Peyer's patch (tissue), 4 donors: ENCODE measurements around the gene EIF6. TPM values are rescaled to one million over a fixed set of nuclear protein-coding genes. Genes with fewer than 3 reads are reported as not detected.
A peak's percentile ranks its signal among the peaks of the same experiment; 100 is the strongest.

Experiments
- DNase-seq, 3 donors: peaks; one replicate each; pipeline ENCODE4 v3.0.0-alpha.2; 2017 to 2019
- H3K27ac ChIP-seq, 4 donors: fragments of 200-600 bp; sonication (generic); one replicate each; pipeline ENCODE4 v1.5.1; 2016 to 2019
- H3K27me3 ChIP-seq, 2 donors: fragments of 200-600 bp; sonication (generic); one replicate each; pipeline ENCODE4 v1.5.1; 2019
- H3K36me3 ChIP-seq, 3 donors: fragments of 200-600 bp; sonication (generic); one replicate each; pipeline ENCODE4 v1.5.1; 2016 to 2019
- H3K4me1 ChIP-seq, 4 donors: fragments of 200-600 bp; sonication (generic); one replicate each; pipeline ENCODE4 v1.5.1; 2016 to 2019
- H3K4me3 ChIP-seq, 4 donors: fragments of 200-600 bp; sonication (generic); 1 replicate in 3 of 4; 2 replicates in 1 of 4; pipeline ENCODE4 v1.5.1; 2016 to 2019; ENCODE audit warnings: mild to moderate bottlenecking in 1 of 4
- H3K9me3 ChIP-seq, 4 donors: fragments of 200-600 bp; sonication (generic); one replicate each; pipeline ENCODE4 v1.5.1; 2016 to 2019; ENCODE audit warnings: mild to moderate bottlenecking in 1 of 4
- POLR2A ChIP-seq, 2 donors: fragments of 450-650 bp; IDR thresholded peaks; one replicate each; pipeline ENCODE4 v1.5.1; 2017; ENCODE audit warnings: antibody characterized with exemption in 2 of 2, mild to moderate bottlenecking in 2 of 2, moderate library complexity in 2 of 2
- total RNA-seq, 4 donors: library from RNA; depleted of rRNA; stranded (reverse); fragments of >200 nt; gene quantifications; one replicate each; pipeline ENCODE4 v1.1.0, GENCODE V29; 2016
- TF ChIP-seq, protein P1 (sequence below), 6 experiments: fragments of 450-650 bp in 4 of 6; fragments of 200-600 bp in 2 of 6; sonication (generic) in 1 of 6; IDR thresholded peaks; one replicate each; pipeline ENCODE4 v1.5.1; 2017 to 2019; ENCODE audit warnings: antibody characterized with exemption in 6 of 6, mild to moderate bottlenecking in 3 of 6, moderate library complexity in 1 of 6

EIF6 gene
- total RNA-seq, 4 donors from 2014 or later = 77.6 to 196 (median 157) TPM

DNA sequence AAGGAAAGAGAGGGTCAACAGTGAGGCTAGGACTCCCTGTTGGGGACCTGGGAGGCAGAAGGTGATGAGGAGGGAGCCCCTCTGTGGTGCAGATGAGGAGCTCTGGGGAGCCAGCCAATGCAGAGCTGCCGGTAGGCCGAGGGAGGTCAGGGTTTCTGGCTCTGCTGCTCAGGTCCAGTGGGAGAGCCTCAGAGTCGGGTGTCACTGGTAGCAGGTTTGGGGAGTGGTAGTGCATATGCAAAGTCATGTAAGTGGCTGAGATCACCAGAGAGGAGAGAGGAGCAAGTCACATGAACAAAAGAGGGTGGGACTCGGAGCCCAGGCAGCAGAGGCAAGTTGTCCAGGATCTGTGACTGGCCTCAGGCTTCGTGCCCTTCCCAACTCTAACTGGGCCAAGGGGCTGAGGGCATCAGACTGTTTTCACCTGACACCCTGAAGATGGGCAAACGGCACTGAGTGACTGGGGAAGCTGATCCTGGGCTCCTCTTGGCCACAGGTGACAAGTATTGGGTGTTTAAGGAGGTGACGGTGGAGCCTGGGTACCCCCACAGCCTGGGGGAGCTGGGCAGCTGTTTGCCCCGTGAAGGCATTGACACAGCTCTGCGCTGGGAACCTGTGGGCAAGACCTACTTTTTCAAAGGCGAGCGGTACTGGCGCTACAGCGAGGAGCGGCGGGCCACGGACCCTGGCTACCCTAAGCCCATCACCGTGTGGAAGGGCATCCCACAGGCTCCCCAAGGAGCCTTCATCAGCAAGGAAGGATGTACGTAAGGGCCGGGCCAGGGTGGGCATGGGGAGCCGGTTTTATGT is 13.3 kb downstream of the EIF6 start:
- Histone ChIP-seq H3K27me3 (no peaks in the 10 kb centered on the region), H3K9me3 (no peaks in the 10 kb centered on the region), H3K4me3 (no peak overlapping the region), H3K4me1 (peaks cover 0 to 28% (median 3%) of the 10 kb centered on the region in 4 donors), H3K36me3 (peaks cover 0 to 47% (median 0%) of the 10 kb centered on the region in 3 donors), H3K27ac (no peak overlapping the region)
- no peak for DNase-seq
- TF ChIP-seq POLR2A (IDR thresholded peaks at IDR 0.05) = no peak
- TF ChIP-seq, protein P1, sequence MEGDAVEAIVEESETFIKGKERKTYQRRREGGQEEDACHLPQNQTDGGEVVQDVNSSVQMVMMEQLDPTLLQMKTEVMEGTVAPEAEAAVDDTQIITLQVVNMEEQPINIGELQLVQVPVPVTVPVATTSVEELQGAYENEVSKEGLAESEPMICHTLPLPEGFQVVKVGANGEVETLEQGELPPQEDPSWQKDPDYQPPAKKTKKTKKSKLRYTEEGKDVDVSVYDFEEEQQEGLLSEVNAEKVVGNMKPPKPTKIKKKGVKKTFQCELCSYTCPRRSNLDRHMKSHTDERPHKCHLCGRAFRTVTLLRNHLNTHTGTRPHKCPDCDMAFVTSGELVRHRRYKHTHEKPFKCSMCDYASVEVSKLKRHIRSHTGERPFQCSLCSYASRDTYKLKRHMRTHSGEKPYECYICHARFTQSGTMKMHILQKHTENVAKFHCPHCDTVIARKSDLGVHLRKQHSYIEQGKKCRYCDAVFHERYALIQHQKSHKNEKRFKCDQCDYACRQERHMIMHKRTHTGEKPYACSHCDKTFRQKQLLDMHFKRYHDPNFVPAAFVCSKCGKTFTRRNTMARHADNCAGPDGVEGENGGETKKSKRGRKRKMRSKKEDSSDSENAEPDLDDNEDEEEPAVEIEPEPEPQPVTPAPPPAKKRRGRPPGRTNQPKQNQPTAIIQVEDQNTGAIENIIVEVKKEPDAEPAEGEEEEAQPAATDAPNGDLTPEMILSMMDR (IDR thresholded peaks at IDR 0.05) = no peak

DNA sequence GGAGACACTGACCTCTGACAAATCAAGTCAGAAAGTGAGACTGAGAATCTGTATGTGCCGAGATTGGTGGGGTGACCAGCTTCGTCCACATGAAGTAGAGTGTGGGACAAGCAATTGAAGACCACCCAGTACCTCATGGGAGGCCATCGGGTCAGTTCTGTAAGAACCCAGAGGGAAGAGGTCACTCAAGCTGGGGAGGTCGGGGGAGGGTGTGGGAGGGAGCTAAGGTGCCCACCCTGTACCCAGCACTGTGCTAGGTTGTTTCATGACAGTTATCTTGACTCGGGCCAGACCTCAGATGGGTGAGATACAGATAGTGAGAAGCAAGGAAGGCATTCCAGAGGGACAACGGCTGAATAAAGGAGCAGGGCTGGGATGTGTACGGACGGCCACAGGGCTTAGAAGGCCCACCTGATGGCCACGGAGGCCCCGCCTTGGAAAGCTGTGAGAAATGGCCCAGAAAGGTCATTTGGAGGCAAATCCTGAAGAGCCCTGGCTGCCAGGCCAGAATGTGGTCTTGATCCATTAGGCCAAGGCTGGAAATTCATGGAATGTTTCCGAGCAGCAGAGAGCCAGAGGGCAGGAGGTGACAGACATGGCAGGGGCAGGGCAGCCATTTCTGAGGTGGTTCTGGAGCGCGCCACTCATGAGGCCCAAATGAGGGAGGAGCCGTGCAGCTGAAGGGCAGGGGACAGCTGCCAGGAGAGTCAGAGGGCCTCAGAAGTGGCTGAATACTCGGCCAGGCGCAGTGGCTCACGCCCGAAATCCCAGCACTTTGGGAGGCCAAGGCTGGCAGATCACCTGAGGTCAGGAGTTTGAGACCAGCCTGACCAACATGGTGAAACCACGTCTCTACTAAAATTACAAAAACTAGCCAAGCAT is 14.3 kb downstream of the EIF6 start:
- Histone ChIP-seq H3K4me3 (no peak overlapping the region), H3K27ac (peak overlapping the region in 2 of 4 donors; percentile 60 to 84), H3K4me1 (peaks cover 0 to 22% (median 2%) of the 10 kb centered on the region in 4 donors), H3K27me3 (no peaks in the 10 kb centered on the region), H3K9me3 (no peaks in the 10 kb centered on the region), H3K36me3 (peaks cover 0 to 48% (median 0%) of the 10 kb centered on the region in 3 donors)
- TF ChIP-seq, protein P1 (IDR thresholded peaks at IDR 0.05) = no peak
- TF ChIP-seq POLR2A (IDR thresholded peaks at IDR 0.05) = no peak
- no peak for DNase-seq

DNA sequence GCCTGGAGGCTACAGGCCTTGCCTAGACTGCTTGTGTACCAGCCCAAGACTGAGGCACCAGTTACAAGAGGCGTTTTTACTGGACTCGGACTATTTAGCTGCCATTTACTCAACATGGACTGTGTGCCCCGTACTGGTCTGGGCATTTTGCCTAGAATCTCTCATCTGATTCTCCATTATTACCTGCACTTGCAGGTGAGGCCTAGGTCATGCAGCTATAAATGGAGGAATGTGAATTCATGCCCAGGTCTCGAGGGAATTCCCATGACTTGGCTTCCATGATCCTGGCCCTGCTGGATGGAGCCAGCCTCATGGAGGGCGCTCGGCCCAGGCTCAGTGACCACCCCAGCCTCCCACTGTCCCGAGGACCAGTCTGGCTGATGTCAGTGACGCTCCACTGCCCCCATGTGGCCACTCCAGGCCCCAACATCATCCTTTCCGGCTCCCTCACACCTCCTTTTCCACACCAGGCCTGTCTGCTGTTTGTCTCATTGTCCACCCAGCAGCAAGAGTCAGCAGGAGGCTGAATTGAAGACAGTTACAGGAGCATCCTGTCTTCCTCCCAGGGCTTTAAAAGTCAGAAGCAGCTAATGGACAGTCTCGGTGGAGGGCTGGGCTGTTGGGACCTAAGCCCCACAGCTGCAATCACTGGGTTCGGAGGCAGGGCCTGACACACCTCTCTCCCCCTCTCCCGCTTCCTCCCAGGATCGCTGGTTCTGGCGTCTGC is 15.4 kb downstream of the EIF6 start:
- peak; percentile 46 to 80 (median 77) for DNase-seq
- H3K36me3 ChIP-seq = peaks cover 0 to 48% (median 0%) of the 10 kb centered on the region in 3 donors
- peak overlapping the region in 2 of 4 donors; percentile 60 to 84 for H3K27ac ChIP-seq
- H3K4me1 ChIP-seq = peaks cover 0 to 24% (median 2%) of the 10 kb centered on the region in 4 donors
- H3K9me3 ChIP-seq = no peaks in the 10 kb centered on the region
- no peak overlapping the region for H3K4me3 ChIP-seq
- no peaks in the 10 kb centered on the region for H3K27me3 ChIP-seq
- peak in 1 of 2 donors; percentile 11 for TF ChIP-seq POLR2A (IDR thresholded peaks at IDR 0.05)
- TF ChIP-seq, protein P1 (IDR thresholded peaks at IDR 0.05) = peak; percentile 29 to 82 (median 74)

DNA sequence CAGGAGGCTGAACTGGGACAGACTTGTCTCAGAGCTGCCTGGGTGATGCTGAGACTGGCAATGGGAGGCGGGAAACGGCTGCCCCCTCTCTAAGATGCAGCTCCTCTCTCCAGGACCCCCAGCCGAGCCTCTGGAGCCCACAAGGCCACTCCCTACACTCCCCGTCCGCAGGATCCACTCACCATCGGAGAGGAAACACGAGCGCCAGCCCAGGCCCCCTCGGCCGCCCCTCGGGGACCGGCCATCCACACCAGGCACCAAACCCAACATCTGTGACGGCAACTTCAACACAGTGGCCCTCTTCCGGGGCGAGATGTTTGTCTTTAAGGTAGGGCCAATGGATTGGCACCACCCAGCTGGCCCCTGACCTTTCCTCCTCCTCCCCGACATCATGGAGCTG is 17.5 kb downstream of the EIF6 start:
- no peak overlapping the region for H3K4me3 ChIP-seq
- H3K27me3 ChIP-seq = no peaks in the 10 kb centered on the region
- no peak for DNase-seq
- no peaks in the 10 kb centered on the region for H3K9me3 ChIP-seq
- H3K36me3 ChIP-seq = peaks cover 0 to 48% (median 0%) of the 10 kb centered on the region in 3 donors
- peaks cover 0 to 33% (median 2%) of the 10 kb centered on the region in 4 donors for H3K4me1 ChIP-seq
- TF ChIP-seq, protein P1 (IDR thresholded peaks at IDR 0.05) = no peak
- TF ChIP-seq POLR2A (IDR thresholded peaks at IDR 0.05) = no peak
- no peak overlapping the region for H3K27ac ChIP-seq

DNA sequence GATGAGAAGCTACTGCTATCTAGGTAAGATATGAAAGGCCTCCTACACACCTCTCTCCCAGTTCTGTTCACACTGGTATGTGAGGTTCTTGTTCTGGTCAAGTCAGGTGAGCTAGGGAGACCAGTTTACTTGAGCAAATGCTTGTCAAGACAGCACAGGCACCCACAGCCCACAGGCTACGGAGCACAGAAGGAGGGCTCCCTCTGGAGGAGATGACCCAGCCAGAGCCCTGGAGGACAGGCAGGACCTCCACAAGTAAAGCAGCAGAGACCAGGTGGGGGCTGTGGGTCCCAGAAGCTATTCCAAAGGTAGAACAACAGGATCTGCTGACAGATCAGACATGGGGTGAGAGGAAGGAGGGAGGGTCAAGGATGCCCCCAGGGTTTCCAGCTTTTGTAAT is 19.8 kb downstream of the EIF6 start:
- no peaks in the 10 kb centered on the region for H3K9me3 ChIP-seq
- TF ChIP-seq, protein P1 (IDR thresholded peaks at IDR 0.05) = no peak
- TF ChIP-seq POLR2A (IDR thresholded peaks at IDR 0.05) = no peak
- no peaks in the 10 kb centered on the region for H3K27me3 ChIP-seq
- DNase-seq = no peak
- H3K36me3 ChIP-seq = peaks cover 0 to 33% (median 0%) of the 10 kb centered on the region in 3 donors
- peaks cover 0 to 27% (median 2%) of the 10 kb centered on the region in 4 donors for H3K4me1 ChIP-seq
- no peak overlapping the region for H3K27ac ChIP-seq
- H3K4me3 ChIP-seq = no peak overlapping the region
